ENCODE data around the gene C22orf23. TPM values are rescaled to one million over a fixed set of nuclear protein-coding genes. Genes with fewer than 3 reads are reported as not detected.

The C22orf23 gene
- total RNA-seq, 8 experiments from 2014 or later = 0.63 to 4.3 (median 2.1) TPM

GRCh38 chr22:37940698-37941376 lies 12.6 kb downstream of the C22orf23 start:
- in situ Hi-C loops (cut with MboI; ENCODE audit: low pct_unique_long_range_greater_than_20kb in 2 of 9, low sequenced_read_pairs in 9 of 9, unreplicated experiment in 9 of 9) = no loop called here
- 21 to 100% (median 84%) methylated on average over 1 to 7 of the region's 12 CpGs; no CpG with 5 or more reads in 5 of the 10 experiments for whole genome bisulfite sequencing, 10 experiments
- no peak overlapping the region for H3K27ac ChIP-seq
- ATAC-seq (replicated peaks in 6 of 8) = peak in 1 of 8 experiments; percentile 27
- H3K4me3 ChIP-seq = no peak overlapping the region
- no peaks in the 10 kb centered on the region for H3K4me1 ChIP-seq (replicated peaks in 1 of 2)

GRCh38 chr22:37933711-37934376 lies 19.6 kb downstream of the C22orf23 start:
- in situ Hi-C loops (cut with MboI; ENCODE audit: low pct_unique_long_range_greater_than_20kb in 2 of 9, low sequenced_read_pairs in 9 of 9, unreplicated experiment in 9 of 9) = no loop called here
- 0 to 83% (median 49%) methylated on average over 1 to 5 of the region's 13 CpGs; no CpG with 5 or more reads in 6 of the 10 experiments for WGBS, 10 experiments
- Histone ChIP-seq H3K27ac (no peak overlapping the region), H3K4me1 (replicated peaks in 1 of 2) (peaks cover 0 to 2% of the 10 kb centered on the region in 2 donors), H3K4me3 (no peak overlapping the region)
- peak; percentile 97 to 99 (median 98) for ATAC-seq (replicated peaks in 6 of 8)

- Histone ChIP-seq H3K27ac (no peak overlapping the region), H3K4me1 (replicated peaks in 1 of 2) (peaks cover 0 to 2% of the 10 kb centered on the region in 2 donors), H3K4me3 (no peak overlapping the region)
- in situ Hi-C loops (cut with MboI; ENCODE audit: low pct_unique_long_range_greater_than_20kb in 2 of 9, low sequenced_read_pairs in 9 of 9, unreplicated experiment in 9 of 9) = no loop called here
- 80 to 100% (median 91%) methylated on average over 1 to 5 of the region's 21 CpGs; no CpG with 5 or more reads in 4 of the 10 experiments for WGBS, 10 experiments
- no peak for ATAC-seq (replicated peaks in 6 of 8)
These were observed 20.4 kb downstream of the C22orf23 start for GRCh38 chr22:37932821-37933578.

GRCh38 chr22:37932401-37932800 lies 21.0 kb downstream of the C22orf23 start:
- 100% methylated on average over 1 of the region's 10 CpGs; no CpG with 5 or more reads in 9 of the 10 experiments for WGBS, 10 experiments
- ATAC-seq (replicated peaks in 6 of 8) = no peak
- Histone ChIP-seq H3K4me1 (replicated peaks in 1 of 2) (peaks cover 0 to 2% of the 10 kb centered on the region in 2 donors), H3K27ac (no peak overlapping the region), H3K4me3 (no peak overlapping the region)
- in situ Hi-C loops (cut with MboI; ENCODE audit: low pct_unique_long_range_greater_than_20kb in 2 of 9, low sequenced_read_pairs in 9 of 9, unreplicated experiment in 9 of 9) = no loop called here

GRCh38 chr22:37931893-37932389 lies 21.5 kb downstream of the C22orf23 start:
- in situ Hi-C loops (cut with MboI; ENCODE audit: low pct_unique_long_range_greater_than_20kb in 2 of 9, low sequenced_read_pairs in 9 of 9, unreplicated experiment in 9 of 9) = no loop called here
- Histone ChIP-seq H3K4me1 (replicated peaks in 1 of 2) (peaks cover 0 to 2% of the 10 kb centered on the region in 2 donors), H3K4me3 (no peak overlapping the region), H3K27ac (no peak overlapping the region)
- WGBS, 10 experiments = 94 to 97% methylated on average over 3 to 4 of the region's 6 CpGs; no CpG with 5 or more reads in 8 of the 10 experiments
- ATAC-seq (replicated peaks in 6 of 8) = no peak

- no peak for ATAC-seq (replicated peaks in 6 of 8)
- Histone ChIP-seq H3K27ac (no peak overlapping the region), H3K4me1 (replicated peaks in 1 of 2) (peaks cover 0 to 2% of the 10 kb centered on the region in 2 donors), H3K4me3 (no peak overlapping the region)
- in situ Hi-C loops (cut with MboI; ENCODE audit: low pct_unique_long_range_greater_than_20kb in 2 of 9, low sequenced_read_pairs in 9 of 9, unreplicated experiment in 9 of 9) = no loop called here
- 46 to 100% (median 86%) methylated on average over 1 to 2 of the region's 2 CpGs; no CpG with 5 or more reads in 3 of the 10 experiments for WGBS, 10 experiments
These were observed 22.4 kb downstream of the C22orf23 start for GRCh38 chr22:37930952-37931440.

- no peak overlapping the region for H3K27ac ChIP-seq
- peak in 3 of 8 experiments; percentile 17 to 36 (median 17) for ATAC-seq (replicated peaks in 6 of 8)
- H3K4me1 ChIP-seq (replicated peaks in 1 of 2) = peaks cover 0 to 2% of the 10 kb centered on the region in 2 donors
- 40 to 93% (median 87%) methylated on average over 1 to 3 of the region's 11 CpGs; no CpG with 5 or more reads in 7 of the 10 experiments for WGBS, 10 experiments
- in situ Hi-C loops (cut with MboI; ENCODE audit: low pct_unique_long_range_greater_than_20kb in 2 of 9, low sequenced_read_pairs in 9 of 9, unreplicated experiment in 9 of 9) = no loop called here
- no peak overlapping the region for H3K4me3 ChIP-seq
These were observed 23.0 kb downstream of the C22orf23 start for GRCh38 chr22:37930270-37930951.

- ATAC-seq (replicated peaks in 6 of 8) = no peak
- in situ Hi-C loops (cut with MboI; ENCODE audit: low pct_unique_long_range_greater_than_20kb in 2 of 9, low sequenced_read_pairs in 9 of 9, unreplicated experiment in 9 of 9) = no loop called here
- Histone ChIP-seq H3K4me3 (no peak overlapping the region), H3K27ac (no peak overlapping the region), H3K4me1 (replicated peaks in 1 of 2) (peaks cover 0 to 2% of the 10 kb centered on the region in 2 donors)
- WGBS, 10 experiments = 90 to 100% (median 100%) methylated on average over 1 to 4 of the region's 5 CpGs; no CpG with 5 or more reads in 6 of the 10 experiments
These were observed 24.0 kb downstream of the C22orf23 start for GRCh38 chr22:37929390-37929789.

GRCh38 chr22:37927637-37927936 lies 25.8 kb downstream of the C22orf23 start:
- Histone ChIP-seq H3K27ac (no peak overlapping the region), H3K4me1 (replicated peaks in 1 of 2) (no peaks in the 10 kb centered on the region), H3K4me3 (no peak overlapping the region)
- 82 to 100% (median 92%) methylated on average over 1 to 2 of the region's 5 CpGs; no CpG with 5 or more reads in 7 of the 10 experiments for WGBS, 10 experiments
- in situ Hi-C loops (cut with MboI; ENCODE audit: low pct_unique_long_range_greater_than_20kb in 2 of 9, low sequenced_read_pairs in 9 of 9, unreplicated experiment in 9 of 9) = no loop called here
- ATAC-seq (replicated peaks in 6 of 8) = no peak

- 93 to 99% (median 94%) methylated on average over 5 to 10 of the region's 32 CpGs; no CpG with 5 or more reads in 7 of the 10 experiments for WGBS, 10 experiments
- Histone ChIP-seq H3K27ac (no peak overlapping the region), H3K4me1 (replicated peaks in 1 of 2) (no peaks in the 10 kb centered on the region), H3K4me3 (no peak overlapping the region)
- in situ Hi-C loops (cut with MboI; ENCODE audit: low pct_unique_long_range_greater_than_20kb in 2 of 9, low sequenced_read_pairs in 9 of 9, unreplicated experiment in 9 of 9) = no loop called here
- no peak for ATAC-seq (replicated peaks in 6 of 8)
These were observed 26.4 kb downstream of the C22orf23 start for GRCh38 chr22:37926771-37927636.

- no peak for ATAC-seq (replicated peaks in 6 of 8)
- WGBS, 10 experiments = 71 to 93% (median 74%) methylated on average over 2 to 5 of the region's 7 CpGs; no CpG with 5 or more reads in 6 of the 10 experiments
- H3K4me1 ChIP-seq (replicated peaks in 1 of 2) = no peaks in the 10 kb centered on the region
- H3K4me3 ChIP-seq = no peak overlapping the region
- in situ Hi-C loops (cut with MboI; ENCODE audit: low pct_unique_long_range_greater_than_20kb in 2 of 9, low sequenced_read_pairs in 9 of 9, unreplicated experiment in 9 of 9) = no loop called here
- no peak overlapping the region for H3K27ac ChIP-seq
These were observed 27.0 kb downstream of the C22orf23 start for GRCh38 chr22:37926358-37926757.

- WGBS, 10 experiments = 80% methylated on average over 1 of the region's 15 CpGs; no CpG with 5 or more reads in 9 of the 10 experiments
- Histone ChIP-seq H3K27ac (no peak overlapping the region), H3K4me1 (replicated peaks in 1 of 2) (no peaks in the 10 kb centered on the region), H3K4me3 (no peak overlapping the region)
- ATAC-seq (replicated peaks in 6 of 8) = no peak
- in situ Hi-C loops (cut with MboI; ENCODE audit: low pct_unique_long_range_greater_than_20kb in 2 of 9, low sequenced_read_pairs in 9 of 9, unreplicated experiment in 9 of 9) = no loop called here
These were observed 27.6 kb downstream of the C22orf23 start for GRCh38 chr22:37925767-37926166.
